Measurements from ENCODE around the gene GPC3.
"Not testable (repeated sequence)": the region's sequence is repeated elsewhere in the genome, so short reads cannot be mapped to it uniquely, and the experiment has no call there.

The GPC3 gene

GRCh38 chrX:133985164-133985966 is at the start of gene GPC3:
Gene GPC3 (minus strand): TSS chrX:133985594.
- DNase-seq (ENCODE audit: low spot score) = no peak

GRCh38 chrX:134032441-134032840 is 47.0 kb upstream of the GPC3 start:
- no peak for DNase-seq (ENCODE audit: low spot score)

GRCh38 chrX:134026565-134027311 is 41.3 kb upstream of the GPC3 start:
- no peak for DNase-seq (ENCODE audit: low spot score)

- peak; percentile 7 for DNase-seq (ENCODE audit: low spot score)
Observed at GRCh38 chrX:134025986-134026545, 40.7 kb upstream of the GPC3 start.

GRCh38 chrX:134024686-134025377 is 39.4 kb upstream of the GPC3 start:
- DNase-seq (ENCODE audit: low spot score) = no peak

- no peak for DNase-seq (ENCODE audit: low spot score)
Observed at GRCh38 chrX:134023851-134024281, 38.5 kb upstream of the GPC3 start.

- no peak for DNase-seq (ENCODE audit: low spot score)
Observed at GRCh38 chrX:134020910-134021309, 35.5 kb upstream of the GPC3 start.

- DNase-seq (ENCODE audit: low spot score) = no peak
Observed at GRCh38 chrX:134019567-134020206, 34.3 kb upstream of the GPC3 start.

- DNase-seq (ENCODE audit: low spot score) = not testable (repeated sequence)
Observed at GRCh38 chrX:134016309-134016708, 30.9 kb upstream of the GPC3 start.

- not testable (repeated sequence) for DNase-seq (ENCODE audit: low spot score)
Observed at GRCh38 chrX:134015510-134015909, 30.1 kb upstream of the GPC3 start.

GRCh38 chrX:134013524-134013923 is 28.1 kb upstream of the GPC3 start:
- no peak for DNase-seq (ENCODE audit: low spot score)

- DNase-seq (ENCODE audit: low spot score) = no peak
Observed at GRCh38 chrX:134013092-134013497, 27.7 kb upstream of the GPC3 start.

GRCh38 chrX:134010690-134011089 is 25.3 kb upstream of the GPC3 start:
- no peak for DNase-seq (ENCODE audit: low spot score)

- DNase-seq (ENCODE audit: low spot score) = no peak
Observed at GRCh38 chrX:134007716-134008115, 22.3 kb upstream of the GPC3 start.

GRCh38 chrX:134006484-134007161 is 21.2 kb upstream of the GPC3 start:
- no peak for DNase-seq (ENCODE audit: low spot score)

- no peak for DNase-seq (ENCODE audit: low spot score)
Observed at GRCh38 chrX:134004084-134004483, 18.7 kb upstream of the GPC3 start.

- DNase-seq (ENCODE audit: low spot score) = no peak
Observed at GRCh38 chrX:134002921-134003615, 17.7 kb upstream of the GPC3 start.

- DNase-seq (ENCODE audit: low spot score) = no peak
Observed at GRCh38 chrX:134000260-134001245, 15.2 kb upstream of the GPC3 start.

- DNase-seq (ENCODE audit: low spot score) = no peak
Observed at GRCh38 chrX:133999031-133999705, 13.8 kb upstream of the GPC3 start.
